Keratinocyte (primary cell): ENCODE measurements around the gene MFN2. TPM values are rescaled to one million over a fixed set of nuclear protein-coding genes. Genes with fewer than 3 reads are reported as not detected.

ENCODE experiments used
- DNase-seq: peaks from one replicate; pipeline ENCODE4 v3.0.0-alpha.2; 2011; ENCODE audit warnings: low read depth, missing footprints, low spot score
- FAIRE-seq: peaks from 2 replicates; lab custom pipeline; 2011; peaks lifted over from hg19 to GRCh38; lab: Jason Lieb, UNC
- H2AFZ ChIP-seq: 2 replicates; pipeline ENCODE4 v1.6.0; 2012; ENCODE audit warnings: low read length, control low read depth, inconsistent platforms; ENCODE audit not compliant: control insufficient read depth
- H3K27ac ChIP-seq: 2 replicates; pipeline ENCODE4 v1.5.1; 2011; ENCODE audit warnings: low read length; ENCODE audit not compliant: control insufficient read depth, insufficient read depth
- H3K27me3 ChIP-seq: 3 replicates; pipeline ENCODE4 v1.6.0; 2011; ENCODE audit warnings: low read length; ENCODE audit not compliant: control insufficient read depth, insufficient read depth; ENCODE audit errors: extremely low read depth
- H3K36me3 ChIP-seq, 2 experiments: 2 replicates in 1 of 2; 3 replicates in 1 of 2; pipeline ENCODE4 v1.5.1; 2011; ENCODE audit warnings: low read length in 2 of 2, mild to moderate bottlenecking in 1 of 2; ENCODE audit not compliant: control insufficient read depth in 2 of 2, insufficient read depth in 2 of 2; ENCODE audit errors: extremely low read depth in 1 of 2
- H3K4me1 ChIP-seq: 3 replicates; pipeline ENCODE4 v1.5.1; 2011; ENCODE audit warnings: low read length; ENCODE audit not compliant: control insufficient read depth, insufficient read depth; ENCODE audit errors: extremely low read depth
- H3K4me2 ChIP-seq: 3 replicates; pipeline ENCODE4 v1.6.0; 2011; ENCODE audit warnings: low read depth, low read length; ENCODE audit not compliant: control insufficient read depth, insufficient read depth; ENCODE audit errors: extremely low read depth
- H3K4me3 ChIP-seq, 3 experiments: fragments of 200-600 bp in 1 of 3; sonication (generic) in 1 of 3; 2 replicates in 2 of 3; 3 replicates in 1 of 3; pipeline ENCODE4 v1.5.1; 2011 to 2016; ENCODE audit warnings: low read length in 3 of 3, mild to moderate bottlenecking in 3 of 3, control low read depth in 2 of 3, inconsistent platforms in 1 of 3, low read depth in 1 of 3, mixed read lengths in 1 of 3, mixed run types in 1 of 3, moderate library complexity in 1 of 3; ENCODE audit not compliant: control insufficient read depth in 2 of 3, insufficient read depth in 2 of 3; ENCODE audit errors: extremely low read depth in 1 of 3
- H3K79me2 ChIP-seq: 2 replicates; pipeline ENCODE4 v1.6.0; 2012; ENCODE audit warnings: low read length; ENCODE audit not compliant: control insufficient read depth, insufficient read depth
- H3K9ac ChIP-seq: 3 replicates; pipeline ENCODE4 v1.6.0; 2011; ENCODE audit warnings: low read length; ENCODE audit not compliant: control insufficient read depth, insufficient read depth; ENCODE audit errors: extremely low read depth
- H3K9me1 ChIP-seq: 3 replicates; pipeline ENCODE4 v1.6.0; 2011; ENCODE audit warnings: low read length; ENCODE audit not compliant: control insufficient read depth, insufficient read depth; ENCODE audit errors: extremely low read depth
- H3K9me3 ChIP-seq: 2 replicates; pipeline ENCODE4 v1.5.1; 2012; ENCODE audit warnings: low read depth, low read length; ENCODE audit not compliant: control insufficient read depth
- H4K20me1 ChIP-seq: 3 replicates; pipeline ENCODE4 v1.6.0; 2011; ENCODE audit warnings: low read length; ENCODE audit not compliant: control insufficient read depth, insufficient read depth; ENCODE audit errors: extremely low read depth
- EZH2 ChIP-seq: IDR thresholded peaks from one replicate; pipeline ENCODE4 v1.6.1; 2012; ENCODE audit warnings: inconsistent platforms, mild to moderate bottlenecking, low read length, moderate library complexity
- dilution Hi-C: fragments of 300-500 bp; cut with MboI; formaldehyde crosslinking; loops from one replicate; pipeline ENCODE4 v1.7.0; 2020; ENCODE audit warnings: low sequenced_read_pairs; ENCODE audit not compliant: extremely low pct_ligation_motif_present
- polyA plus RNA-seq, 5 experiments: library from polyadenylated mRNA; depleted of rRNA in 3 of 5; stranded (reverse) in 3 of 5; stranded (forward) in 1 of 5; unstranded in 1 of 5; fragments of >200 nt; gene quantifications; 1 replicate in 1 of 5; 2 replicates in 3 of 5; 3 replicates in 1 of 5; pipeline versions ENCODE4 v1.2.1 to v1.2.3, GENCODE V29; 2011 to 2012; ENCODE audit warnings: missing spikeins in 2 of 5, low read depth in 1 of 5, low replicate concordance in 1 of 5
- TF ChIP-seq, protein P1 (sequence below), 3 experiments: IDR thresholded peaks in 1 of 3; conservative IDR thresholded peaks in 1 of 3; optimal IDR thresholded peaks in 1 of 3; 2 replicates in 2 of 3; 3 replicates in 1 of 3; pipeline versions ENCODE3 to v1.5.1; 2011; ENCODE audit warnings: low read length in 3 of 3, mild to moderate bottlenecking in 3 of 3, moderate library complexity in 2 of 3, control low read depth in 1 of 3, inconsistent platforms in 1 of 3; ENCODE audit not compliant: insufficient read depth in 2 of 3; ENCODE audit errors: extremely low read depth in 1 of 3

The MFN2 gene
- polyA plus RNA-seq, 1 donor (not counting 4 experiments of a cell fraction or from before 2014, with no cell fraction given) = 102 TPM

DNA sequence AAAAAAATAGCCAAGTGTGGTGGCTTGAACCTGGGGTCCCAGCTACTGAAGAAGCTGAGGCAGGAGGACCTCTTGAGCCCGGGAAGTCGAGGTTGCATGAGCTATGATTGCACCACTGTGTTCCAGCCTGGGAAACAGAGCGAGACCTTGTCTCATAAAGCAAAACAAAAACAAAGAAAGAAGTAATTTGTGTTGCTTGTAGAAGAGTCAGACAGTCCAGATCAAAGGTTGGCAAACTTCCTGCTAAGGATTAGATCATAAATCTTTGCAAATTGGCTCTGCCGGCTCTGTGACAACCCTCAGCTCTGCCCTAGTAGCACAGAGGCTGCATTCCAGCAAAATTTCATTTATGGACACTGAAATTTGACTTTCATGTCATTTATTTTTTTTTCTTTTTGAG, 19.0 kb upstream of the MFN2 start:
- no peak for TF ChIP-seq EZH2
- TF ChIP-seq, protein P1, sequence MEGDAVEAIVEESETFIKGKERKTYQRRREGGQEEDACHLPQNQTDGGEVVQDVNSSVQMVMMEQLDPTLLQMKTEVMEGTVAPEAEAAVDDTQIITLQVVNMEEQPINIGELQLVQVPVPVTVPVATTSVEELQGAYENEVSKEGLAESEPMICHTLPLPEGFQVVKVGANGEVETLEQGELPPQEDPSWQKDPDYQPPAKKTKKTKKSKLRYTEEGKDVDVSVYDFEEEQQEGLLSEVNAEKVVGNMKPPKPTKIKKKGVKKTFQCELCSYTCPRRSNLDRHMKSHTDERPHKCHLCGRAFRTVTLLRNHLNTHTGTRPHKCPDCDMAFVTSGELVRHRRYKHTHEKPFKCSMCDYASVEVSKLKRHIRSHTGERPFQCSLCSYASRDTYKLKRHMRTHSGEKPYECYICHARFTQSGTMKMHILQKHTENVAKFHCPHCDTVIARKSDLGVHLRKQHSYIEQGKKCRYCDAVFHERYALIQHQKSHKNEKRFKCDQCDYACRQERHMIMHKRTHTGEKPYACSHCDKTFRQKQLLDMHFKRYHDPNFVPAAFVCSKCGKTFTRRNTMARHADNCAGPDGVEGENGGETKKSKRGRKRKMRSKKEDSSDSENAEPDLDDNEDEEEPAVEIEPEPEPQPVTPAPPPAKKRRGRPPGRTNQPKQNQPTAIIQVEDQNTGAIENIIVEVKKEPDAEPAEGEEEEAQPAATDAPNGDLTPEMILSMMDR (optimal IDR thresholded peaks at IDR 0.05 in 1 of 3, IDR thresholded peaks at IDR 0.05 in 1 of 3, conservative IDR thresholded peaks at IDR 0.05 in 1 of 3; ENCODE audit: extremely low read depth in 1 of 3, insufficient read depth in 2 of 3, low read length in 3 of 3) = no peak
- H3K4me1 ChIP-seq = no peaks in the 10 kb centered on the region
- H2AFZ ChIP-seq = no peak overlapping the region
- H4K20me1 ChIP-seq = no peaks in the 10 kb centered on the region
- H3K36me3 ChIP-seq = peaks cover 11 to 27% of the 10 kb centered on the region in 2 experiments
- H3K27ac ChIP-seq = no peak overlapping the region
- no peaks in the 10 kb centered on the region for H3K27me3 ChIP-seq
- H3K4me3 ChIP-seq = no peak overlapping the region
- H3K9ac ChIP-seq = no peak overlapping the region
- no peaks in the 10 kb centered on the region for H3K9me1 ChIP-seq
- DNase-seq = no peak
- dilution Hi-C loops = no loop called here
- H3K79me2 ChIP-seq = no peaks in the 10 kb centered on the region
- no peak for FAIRE-seq
- no peak overlapping the region for H3K4me2 ChIP-seq
- no peaks in the 10 kb centered on the region for H3K9me3 ChIP-seq

DNA sequence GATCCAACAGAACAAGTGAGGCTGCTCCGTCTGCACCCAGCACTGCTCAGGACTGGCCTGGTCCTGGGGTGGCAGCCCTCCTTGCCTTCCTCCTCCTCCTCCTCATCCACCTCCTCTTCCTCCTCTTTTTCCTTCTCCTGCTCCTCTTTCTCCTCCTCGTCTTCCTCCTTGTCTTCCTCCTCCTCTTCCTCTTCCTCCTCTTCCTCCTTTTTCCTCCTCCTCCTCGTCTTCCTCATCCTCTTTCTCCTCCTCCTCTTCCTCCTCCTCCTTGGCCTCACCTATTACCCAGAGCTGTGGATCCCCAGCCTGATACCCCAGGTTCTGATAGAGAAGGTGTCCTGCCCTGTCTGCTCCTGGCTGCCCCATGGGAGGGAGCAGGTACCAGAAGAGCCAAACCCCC, 16.6 kb upstream of the MFN2 start:
- H2AFZ ChIP-seq = no peak overlapping the region
- dilution Hi-C loops = no loop called here
- H4K20me1 ChIP-seq = no peaks in the 10 kb centered on the region
- TF ChIP-seq, protein P1 (optimal IDR thresholded peaks at IDR 0.05 in 1 of 3, IDR thresholded peaks at IDR 0.05 in 1 of 3, conservative IDR thresholded peaks at IDR 0.05 in 1 of 3; ENCODE audit: extremely low read depth in 1 of 3, insufficient read depth in 2 of 3, low read length in 3 of 3) = no peak
- no peak overlapping the region for H3K4me2 ChIP-seq
- H3K36me3 ChIP-seq = peaks cover 0 to 14% of the 10 kb centered on the region in 2 experiments
- no peaks in the 10 kb centered on the region for H3K9me1 ChIP-seq
- H3K79me2 ChIP-seq = no peaks in the 10 kb centered on the region
- H3K4me1 ChIP-seq = peaks cover 8% of the 10 kb centered on the region
- H3K9ac ChIP-seq = no peak overlapping the region
- FAIRE-seq (no peak), DNase-seq (no peak)
- no peak overlapping the region for H3K4me3 ChIP-seq
- no peaks in the 10 kb centered on the region for H3K9me3 ChIP-seq
- H3K27me3 ChIP-seq = no peaks in the 10 kb centered on the region
- no peak overlapping the region for H3K27ac ChIP-seq
